HepG2 (cell line): ENCODE results near the gene CES3. TPM values are rescaled to one million over a fixed set of nuclear protein-coding genes. Genes with fewer than 3 reads are reported as not detected.
A peak's percentile ranks its signal among the peaks of the same experiment; 100 is the strongest.

Experiments used
- ATM ChIP-seq: fragments of 450-650 bp; IDR thresholded peaks from 2 replicates; pipeline ENCODE4 v1.7.1; 2017; ENCODE audit warnings: mild to moderate bottlenecking, borderline replicate concordance
- SAP130 ChIP-seq: IDR thresholded peaks from 2 replicates; pipeline ENCODE4 v1.6.1; 2016; ENCODE audit warnings: low read depth
- TBL1XR1 ChIP-seq: fragments of 150-350 bp; IDR thresholded peaks from 2 replicates; pipeline ENCODE4 v1.6.1; 2014; ENCODE audit warnings: borderline replicate concordance, low read length; ENCODE audit not compliant: partially characterized antibody
- ZBTB21 ChIP-seq: sonication (generic); formaldehyde crosslinking; IDR thresholded peaks from 2 replicates; pipeline ENCODE4 v1.4.0; 2020; ENCODE audit warnings: missing genetic modification reagents
- polyA plus RNA-seq, 8 experiments: library from polyadenylated mRNA; depleted of rRNA in 3 of 8; stranded (reverse) in 7 of 8; unstranded in 1 of 8; fragments of >200 nt; fragmentation: Illumina TruSeq in 4 of 8; extraction: Trizol in 4 of 8; gene quantifications; 2 replicates each; pipeline versions ENCODE4 v1.2.1 to v1.2.3, GENCODE V29; 2011 to 2016; ENCODE audit warnings: low read depth in 4 of 8, missing spikeins in 1 of 8, mixed read lengths in 1 of 8; ENCODE audit not compliant: insufficient read depth in 1 of 8
- total RNA-seq, 5 experiments: library from RNA; depleted of rRNA; stranded (reverse); fragments of >200 nt; fragmentation: Illumina TruSeq; extraction: Trizol; gene quantifications; 2 replicates each; pipeline ENCODE4 v1.2.3, GENCODE V29; 2016; ENCODE audit warnings: low read depth in 1 of 5
- TF ChIP-seq, protein P1 (sequence below): sonication (generic); formaldehyde crosslinking; IDR thresholded peaks from 2 replicates; pipeline ENCODE4 v1.5.0; 2020; ENCODE audit warnings: mild to moderate bottlenecking, missing genetic modification reagents, borderline replicate concordance
- TF ChIP-seq, protein P2 (sequence below): sonication (generic); formaldehyde crosslinking; IDR thresholded peaks from 2 replicates; pipeline ENCODE4 v1.5.0; 2020; ENCODE audit warnings: mild to moderate bottlenecking, missing genetic modification reagents, borderline replicate concordance
- TF ChIP-seq, protein P3 (sequence below), 2 experiments: fragments of 450-650 bp in 1 of 2; sonication (generic) in 1 of 2; formaldehyde crosslinking in 1 of 2; IDR thresholded peaks; 2 replicates each; pipeline versions ENCODE4 v1.6.1 to v1.8.0; 2016 to 2022; ENCODE audit warnings: antibody characterized with exemption in 1 of 2, mild to moderate bottlenecking in 1 of 2, missing genetic modification reagents in 1 of 2

The CES3 gene
- total and polyA plus RNA-seq, 2 of the 13 experiments (the other 11 are each of a cell fraction or from before 2014, with no cell fraction given) = 6.6 to 17.4 TPM

DNA sequence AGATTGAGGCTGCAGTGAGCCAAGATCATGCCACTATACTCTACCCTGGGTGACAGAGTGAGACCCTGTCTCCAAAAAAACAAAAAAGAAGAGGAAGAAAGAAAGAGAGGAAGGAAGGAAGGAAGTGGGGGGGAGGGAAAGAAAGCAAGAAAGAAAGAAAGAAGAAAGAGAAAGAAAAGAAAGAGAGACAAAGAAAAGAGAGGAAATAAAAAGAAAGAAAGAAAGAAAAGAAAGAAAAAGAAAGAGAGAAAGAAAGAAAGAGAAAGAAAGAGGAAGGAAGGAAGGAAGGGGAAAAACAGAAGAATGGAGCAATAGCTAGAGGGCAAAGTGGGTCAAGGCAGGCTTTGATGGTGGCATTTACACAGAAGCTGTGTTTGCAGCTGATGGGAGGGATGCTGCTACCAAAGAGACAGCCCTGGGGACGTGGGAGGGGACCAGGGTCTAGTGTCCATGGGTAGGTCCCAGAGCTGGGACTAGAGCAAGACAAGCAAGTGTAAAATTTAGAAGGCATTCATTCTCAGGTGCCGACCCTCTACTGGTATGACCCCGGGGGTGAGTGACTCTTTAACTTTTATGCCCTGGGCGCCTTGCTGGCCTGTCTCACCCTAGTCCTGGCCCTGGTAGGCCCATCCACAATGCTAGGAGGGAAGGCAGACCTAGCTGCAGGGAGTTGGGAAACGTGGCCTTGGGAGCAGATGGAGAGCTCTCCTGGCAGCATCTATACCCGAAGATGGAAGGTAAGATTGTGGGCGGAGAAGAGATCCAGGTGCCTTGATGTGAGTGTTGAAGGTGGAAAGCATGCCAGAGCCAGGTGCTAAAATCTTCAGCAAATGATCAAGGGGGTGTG, 2.0 kb upstream of the CES3 start (continued):
- TF ChIP-seq, protein P1, sequence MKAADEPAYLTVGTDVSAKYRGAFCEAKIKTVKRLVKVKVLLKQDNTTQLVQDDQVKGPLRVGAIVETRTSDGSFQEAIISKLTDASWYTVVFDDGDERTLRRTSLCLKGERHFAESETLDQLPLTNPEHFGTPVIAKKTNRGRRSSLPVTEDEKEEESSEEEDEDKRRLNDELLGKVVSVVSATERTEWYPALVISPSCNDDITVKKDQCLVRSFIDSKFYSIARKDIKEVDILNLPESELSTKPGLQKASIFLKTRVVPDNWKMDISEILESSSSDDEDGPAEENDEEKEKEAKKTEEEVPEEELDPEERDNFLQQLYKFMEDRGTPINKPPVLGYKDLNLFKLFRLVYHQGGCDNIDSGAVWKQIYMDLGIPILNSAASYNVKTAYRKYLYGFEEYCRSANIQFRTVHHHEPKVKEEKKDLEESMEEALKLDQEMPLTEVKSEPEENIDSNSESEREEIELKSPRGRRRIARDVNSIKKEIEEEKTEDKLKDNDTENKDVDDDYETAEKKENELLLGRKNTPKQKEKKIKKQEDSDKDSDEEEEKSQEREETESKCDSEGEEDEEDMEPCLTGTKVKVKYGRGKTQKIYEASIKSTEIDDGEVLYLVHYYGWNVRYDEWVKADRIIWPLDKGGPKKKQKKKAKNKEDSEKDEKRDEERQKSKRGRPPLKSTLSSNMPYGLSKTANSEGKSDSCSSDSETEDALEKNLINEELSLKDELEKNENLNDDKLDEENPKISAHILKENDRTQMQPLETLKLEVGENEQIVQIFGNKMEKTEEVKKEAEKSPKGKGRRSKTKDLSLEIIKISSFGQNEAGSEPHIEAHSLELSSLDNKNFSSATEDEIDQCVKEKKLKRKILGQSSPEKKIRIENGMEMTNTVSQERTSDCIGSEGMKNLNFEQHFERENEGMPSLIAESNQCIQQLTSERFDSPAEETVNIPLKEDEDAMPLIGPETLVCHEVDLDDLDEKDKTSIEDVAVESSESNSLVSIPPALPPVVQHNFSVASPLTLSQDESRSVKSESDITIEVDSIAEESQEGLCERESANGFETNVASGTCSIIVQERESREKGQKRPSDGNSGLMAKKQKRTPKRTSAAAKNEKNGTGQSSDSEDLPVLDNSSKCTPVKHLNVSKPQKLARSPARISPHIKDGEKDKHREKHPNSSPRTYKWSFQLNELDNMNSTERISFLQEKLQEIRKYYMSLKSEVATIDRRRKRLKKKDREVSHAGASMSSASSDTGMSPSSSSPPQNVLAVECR (CRISPR knock-in tag) = no peak
- TF ChIP-seq ZBTB21 (CRISPR knock-in tag) (no peak), TBL1XR1 (no peak), ATM (peak; percentile 34; the same call in 1 of the 2 replicates), SAP130 (CRISPR knock-in tag) (0 out of 2 replicates have a peak, but pooled peaks have one; percentile 14)
- TF ChIP-seq, protein P2, sequence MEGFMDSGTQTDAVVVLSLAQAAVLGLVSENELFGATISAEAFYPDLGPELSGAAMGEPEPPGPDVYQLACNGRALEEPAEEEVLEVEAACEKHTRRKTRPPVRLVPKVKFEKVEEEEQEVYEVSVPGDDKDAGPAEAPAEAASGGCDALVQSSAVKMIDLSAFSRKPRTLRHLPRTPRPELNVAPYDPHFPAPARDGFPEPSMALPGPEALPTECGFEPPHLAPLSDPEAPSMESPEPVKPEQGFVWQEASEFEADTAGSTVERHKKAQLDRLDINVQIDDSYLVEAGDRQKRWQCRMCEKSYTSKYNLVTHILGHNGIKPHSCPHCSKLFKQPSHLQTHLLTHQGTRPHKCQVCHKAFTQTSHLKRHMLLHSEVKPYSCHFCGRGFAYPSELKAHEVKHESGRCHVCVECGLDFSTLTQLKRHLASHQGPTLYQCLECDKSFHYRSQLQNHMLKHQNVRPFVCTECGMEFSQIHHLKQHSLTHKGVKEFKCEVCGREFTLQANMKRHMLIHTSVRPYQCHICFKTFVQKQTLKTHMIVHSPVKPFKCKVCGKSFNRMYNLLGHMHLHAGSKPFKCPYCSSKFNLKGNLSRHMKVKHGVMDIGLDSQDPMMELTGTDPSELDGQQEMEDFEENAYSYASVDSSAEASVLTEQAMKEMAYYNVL (CRISPR knock-in tag) = peak; percentile 96
- TF ChIP-seq, protein P3, sequence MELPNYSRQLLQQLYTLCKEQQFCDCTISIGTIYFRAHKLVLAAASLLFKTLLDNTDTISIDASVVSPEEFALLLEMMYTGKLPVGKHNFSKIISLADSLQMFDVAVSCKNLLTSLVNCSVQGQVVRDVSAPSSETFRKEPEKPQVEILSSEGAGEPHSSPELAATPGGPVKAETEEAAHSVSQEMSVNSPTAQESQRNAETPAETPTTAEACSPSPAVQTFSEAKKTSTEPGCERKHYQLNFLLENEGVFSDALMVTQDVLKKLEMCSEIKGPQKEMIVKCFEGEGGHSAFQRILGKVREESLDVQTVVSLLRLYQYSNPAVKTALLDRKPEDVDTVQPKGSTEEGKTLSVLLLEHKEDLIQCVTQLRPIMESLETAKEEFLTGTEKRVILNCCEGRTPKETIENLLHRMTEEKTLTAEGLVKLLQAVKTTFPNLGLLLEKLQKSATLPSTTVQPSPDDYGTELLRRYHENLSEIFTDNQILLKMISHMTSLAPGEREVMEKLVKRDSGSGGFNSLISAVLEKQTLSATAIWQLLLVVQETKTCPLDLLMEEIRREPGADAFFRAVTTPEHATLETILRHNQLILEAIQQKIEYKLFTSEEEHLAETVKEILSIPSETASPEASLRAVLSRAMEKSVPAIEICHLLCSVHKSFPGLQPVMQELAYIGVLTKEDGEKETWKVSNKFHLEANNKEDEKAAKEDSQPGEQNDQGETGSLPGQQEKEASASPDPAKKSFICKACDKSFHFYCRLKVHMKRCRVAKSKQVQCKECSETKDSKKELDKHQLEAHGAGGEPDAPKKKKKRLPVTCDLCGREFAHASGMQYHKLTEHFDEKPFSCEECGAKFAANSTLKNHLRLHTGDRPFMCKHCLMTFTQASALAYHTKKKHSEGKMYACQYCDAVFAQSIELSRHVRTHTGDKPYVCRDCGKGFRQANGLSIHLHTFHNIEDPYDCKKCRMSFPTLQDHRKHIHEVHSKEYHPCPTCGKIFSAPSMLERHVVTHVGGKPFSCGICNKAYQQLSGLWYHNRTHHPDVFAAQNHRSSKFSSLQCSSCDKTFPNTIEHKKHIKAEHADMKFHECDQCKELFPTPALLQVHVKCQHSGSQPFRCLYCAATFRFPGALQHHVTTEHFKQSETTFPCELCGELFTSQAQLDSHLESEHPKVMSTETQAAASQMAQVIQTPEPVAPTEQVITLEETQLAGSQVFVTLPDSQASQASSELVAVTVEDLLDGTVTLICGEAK (IDR thresholded peaks at IDR 0.05) = 0 out of 2 replicates have a peak, but pooled peaks have one; percentile 12
- TF ChIP-seq, protein P3 (CRISPR knock-in tag; IDR thresholded peaks at IDR 0.05) = no peak
